BLaER1 treated with 17β-estradiol and CSF1 and Interleukin-3, amounts not matched to agents 10 nM and 100 nM (cell line): ENCODE results near the gene FPGS.

ENCODE experiments used
- H3K27ac ChIP-seq, 11 experiments: shearing (Covaris generic); formaldehyde crosslinking; 2 replicates each; pipeline ENCODE4 v1.8.1; 2022
- H3K27me3 ChIP-seq, 11 experiments: shearing (Covaris generic); formaldehyde crosslinking; 2 replicates each; pipeline ENCODE4 v1.8.1; 2022
- H3K36me3 ChIP-seq, 11 experiments: shearing (Covaris generic); formaldehyde crosslinking; 2 replicates each; pipeline ENCODE4 v1.8.1; 2022
- H3K4me1 ChIP-seq, 10 experiments: shearing (Covaris generic); formaldehyde crosslinking; 2 replicates each; pipeline ENCODE4 v1.8.1; 2022
- H3K4me2 ChIP-seq, 11 experiments: shearing (Covaris generic); formaldehyde crosslinking; 2 replicates each; pipeline ENCODE4 v1.8.1; 2022
- H3K4me3 ChIP-seq, 10 experiments: shearing (Covaris generic); formaldehyde crosslinking; 2 replicates each; pipeline ENCODE4 v1.8.1; 2022
- H3K9ac ChIP-seq, 11 experiments: shearing (Covaris generic); formaldehyde crosslinking; 2 replicates each; pipeline ENCODE4 v1.8.1; 2022
- H3K9me3 ChIP-seq, 11 experiments: shearing (Covaris generic); formaldehyde crosslinking; replicated peaks in 1 of 11; 2 replicates each; pipeline ENCODE4 v1.8.1; 2022
- H4K20me1 ChIP-seq, 11 experiments: shearing (Covaris generic); formaldehyde crosslinking; 2 replicates each; pipeline ENCODE4 v1.8.1; 2022
- Cebpa-rat ChIP-seq, 11 experiments: shearing (Covaris generic); IDR thresholded peaks; 2 replicates each; pipeline ENCODE4 v1.8.1; 2022

FPGS gene

GRCh38 chr9:127847833-127848755 lies 45.4 kb downstream of the FPGS start:
- Histone ChIP-seq H4K20me1 (peaks cover 0 to 77% (median 35%) of the 10 kb centered on the region in 11 experiments; a peak in 15 of 22 replicates), H3K27me3 (no peaks in the 10 kb centered on the region), H3K9me3 (peaks cover 24 to 34% (median 28%) of the 10 kb centered on the region in 11 experiments), H3K27ac (peak overlapping the region in 3 of 11 experiments; percentile 31 to 43 (median 32); a peak in 2 of 22 replicates), H3K4me2 (peak overlapping the region in 10 of 11 experiments; percentile 1 to 65 (median 36); a peak in 14 of 22 replicates), H3K4me3 (no peak overlapping the region), H3K36me3 (peaks cover 63 to 92% (median 75%) of the 10 kb centered on the region in 11 experiments), H3K4me1 (peaks cover 37 to 78% (median 40%) of the 10 kb centered on the region in 10 experiments), H3K9ac (peak overlapping the region in 8 of 11 experiments; percentile 11 to 60 (median 34); a peak in 6 of 22 replicates)
- no peak for TF ChIP-seq Cebpa-rat (IDR thresholded peaks at IDR 0.05)

GRCh38 chr9:127848756-127849504 lies 46.2 kb downstream of the FPGS start:
- Histone ChIP-seq H3K27me3 (no peaks in the 10 kb centered on the region), H3K36me3 (peaks cover 61 to 89% (median 73%) of the 10 kb centered on the region in 11 experiments), H3K9ac (no peak overlapping the region), H3K9me3 (peaks cover 24 to 34% (median 28%) of the 10 kb centered on the region in 11 experiments), H3K4me1 (peaks cover 43 to 79% (median 48%) of the 10 kb centered on the region in 10 experiments), H3K27ac (no peak overlapping the region), H4K20me1 (peaks cover 0 to 80% (median 36%) of the 10 kb centered on the region in 11 experiments; a peak in 15 of 22 replicates), H3K4me2 (peak overlapping the region in 2 of 11 experiments; percentile 41 to 65; a peak in 1 of 22 replicates), H3K4me3 (peak overlapping the region in 3 of 10 experiments; percentile 9 to 50 (median 31); a peak in 3 of 20 replicates)
- TF ChIP-seq Cebpa-rat (IDR thresholded peaks at IDR 0.05): no peak

GRCh38 chr9:127850286-127850830 lies 47.7 kb downstream of the FPGS start:
- peak overlapping the region in 8 of 10 experiments; percentile 1 to 88 (median 17); a peak in 6 of 20 replicates for H3K4me3 ChIP-seq
- peaks cover 0 to 66% (median 24%) of the 10 kb centered on the region in 11 experiments; a peak in 15 of 22 replicates for H4K20me1 ChIP-seq
- no peak overlapping the region for H3K9ac ChIP-seq
- peak overlapping the region in 3 of 11 experiments; percentile 12 to 100 (median 36); a peak in 3 of 22 replicates for H3K4me2 ChIP-seq
- H3K27me3 ChIP-seq: no peaks in the 10 kb centered on the region
- no peak overlapping the region for H3K27ac ChIP-seq
- H3K9me3 ChIP-seq: peaks cover 24 to 34% (median 28%) of the 10 kb centered on the region in 11 experiments
- H3K4me1 ChIP-seq: peaks cover 49 to 74% (median 55%) of the 10 kb centered on the region in 10 experiments
- H3K36me3 ChIP-seq: peaks cover 50 to 76% (median 60%) of the 10 kb centered on the region in 11 experiments
- TF ChIP-seq Cebpa-rat (IDR thresholded peaks at IDR 0.05): no peak

- Histone ChIP-seq H3K4me2 (peak overlapping the region; percentile 93 to 100 (median 96)), H3K9ac (peak overlapping the region; percentile 82 to 88 (median 86)), H3K4me3 (peak overlapping the region; percentile 76 to 98 (median 88))
Measured at GRCh38 chr9:127852829-127853228, 50.1 kb downstream of the FPGS start.

GRCh38 chr9:127853312-127854183 lies 50.9 kb downstream of the FPGS start:
- H3K27me3 ChIP-seq: no peaks in the 10 kb centered on the region
- H3K9me3 ChIP-seq: peaks cover 24 to 31% (median 27%) of the 10 kb centered on the region in 11 experiments
- H3K4me2 ChIP-seq: peak overlapping the region; percentile 93 to 100 (median 96)
- peak overlapping the region; percentile 64 to 95 (median 78) for H3K27ac ChIP-seq
- H3K4me1 ChIP-seq: peaks cover 61 to 74% (median 66%) of the 10 kb centered on the region in 10 experiments
- H3K4me3 ChIP-seq: peak overlapping the region; percentile 76 to 98 (median 88)
- peak overlapping the region; percentile 82 to 88 (median 86) for H3K9ac ChIP-seq
- H3K36me3 ChIP-seq: peaks cover 38 to 44% (median 42%) of the 10 kb centered on the region in 11 experiments
- no peak for TF ChIP-seq Cebpa-rat (IDR thresholded peaks at IDR 0.05)
- peaks cover 0 to 34% (median 5%) of the 10 kb centered on the region in 11 experiments; a peak in 11 of 22 replicates for H4K20me1 ChIP-seq

More at GRCh38 chr9:127852829-127853228, 50.1 kb downstream of the FPGS start:
- peaks cover 44 to 51% (median 49%) of the 10 kb centered on the region in 11 experiments for H3K36me3 ChIP-seq
- H3K9me3 ChIP-seq: peaks cover 24 to 34% (median 28%) of the 10 kb centered on the region in 11 experiments
- peaks cover 57 to 74% (median 65%) of the 10 kb centered on the region in 10 experiments for H3K4me1 ChIP-seq
- peak overlapping the region in 10 of 11 experiments; percentile 64 to 92 (median 78); a peak in 13 of 22 replicates for H3K27ac ChIP-seq
- TF ChIP-seq Cebpa-rat (IDR thresholded peaks at IDR 0.05): no peak
- H3K27me3 ChIP-seq: no peaks in the 10 kb centered on the region
- H4K20me1 ChIP-seq: peaks cover 0 to 41% (median 8%) of the 10 kb centered on the region in 11 experiments; a peak in 15 of 22 replicates

- H3K4me3 ChIP-seq: peak within 1 kb of the TSS; percentile 76 to 98 (median 88)
Measured at GRCh38 chr9:127854184-127854806, 51.6 kb downstream of the FPGS start, which contains the start of gene ENG. Gene ENG (minus strand): TSS chr9:127854658. CDS start chr9:127854355, 303 bp downstream.

More at GRCh38 chr9:127854184-127854806, 51.6 kb downstream of the FPGS start, which contains the start of gene ENG:
- Histone ChIP-seq H3K27me3 (no peaks in the 10 kb centered on the region), H3K4me2 (peak within 1 kb of the TSS; percentile 93 to 100 (median 96)), H3K9me3 (peaks cover 16 to 24% (median 20%) of the 10 kb centered on the region in 11 experiments), H3K4me1 (peaks cover 68 to 80% (median 73%) of the 10 kb centered on the region in 10 experiments), H3K9ac (peak within 1 kb of the TSS; percentile 82 to 88 (median 86)), H3K27ac (peak within 1 kb of the TSS; percentile 64 to 95 (median 78)), H3K36me3 (peaks cover 30 to 36% (median 35%) of the 10 kb centered on the region in 11 experiments), H4K20me1 (peaks cover 0 to 31% (median 5%) of the 10 kb centered on the region in 11 experiments; a peak in 11 of 22 replicates)
- no peak for TF ChIP-seq Cebpa-rat (IDR thresholded peaks at IDR 0.05)
